Tibial nerve (tissue), 4 donors: ENCODE results near the gene SMIM44.

Experiments
- EP300 ChIP-seq, 2 donors: sonication (generic); formaldehyde crosslinking; IDR thresholded peaks; one replicate each; pipeline ENCODE4 v1.6.1; 2017; ENCODE audit warnings: antibody characterized with exemption in 2 of 2, mild to moderate bottlenecking in 1 of 2
- POLR2A ChIP-seq, 2 donors: fragments of 450-650 bp; IDR thresholded peaks; one replicate each; pipeline ENCODE4 v1.6.1; 2017; ENCODE audit warnings: antibody characterized with exemption in 2 of 2, mild to moderate bottlenecking in 2 of 2, moderate library complexity in 2 of 2
- TF ChIP-seq, protein P1 (sequence below), 5 experiments: fragments of 200-600 bp in 3 of 5; fragments of 450-650 bp in 2 of 5; sonication (generic) in 3 of 5; IDR thresholded peaks; one replicate each; pipeline ENCODE4 v1.5.1; 2016 to 2019; ENCODE audit warnings: antibody characterized with exemption in 5 of 5, mild to moderate bottlenecking in 3 of 5, moderate library complexity in 2 of 5

DNA sequence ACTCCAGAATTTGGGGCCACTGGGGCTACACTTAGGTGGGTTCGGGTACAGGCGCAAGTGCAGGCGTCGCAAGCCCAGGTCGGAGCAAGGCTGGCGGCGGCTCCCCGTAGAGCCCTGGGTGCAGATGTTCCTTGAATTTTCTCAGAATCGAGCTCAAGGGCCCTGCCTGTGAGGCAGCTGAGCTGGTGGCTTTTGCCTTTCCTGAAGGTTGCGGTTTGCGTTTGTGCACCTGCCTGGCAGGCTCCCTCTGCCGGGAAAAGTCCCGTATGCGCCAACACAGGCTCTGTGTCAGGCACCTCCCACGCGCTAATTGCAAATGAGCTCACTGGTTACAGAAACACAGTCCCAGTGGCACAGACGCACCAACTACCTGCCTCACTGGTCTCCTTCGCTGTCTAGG is 11.3 kb upstream of the SMIM44 start:
- TF ChIP-seq, protein P1, sequence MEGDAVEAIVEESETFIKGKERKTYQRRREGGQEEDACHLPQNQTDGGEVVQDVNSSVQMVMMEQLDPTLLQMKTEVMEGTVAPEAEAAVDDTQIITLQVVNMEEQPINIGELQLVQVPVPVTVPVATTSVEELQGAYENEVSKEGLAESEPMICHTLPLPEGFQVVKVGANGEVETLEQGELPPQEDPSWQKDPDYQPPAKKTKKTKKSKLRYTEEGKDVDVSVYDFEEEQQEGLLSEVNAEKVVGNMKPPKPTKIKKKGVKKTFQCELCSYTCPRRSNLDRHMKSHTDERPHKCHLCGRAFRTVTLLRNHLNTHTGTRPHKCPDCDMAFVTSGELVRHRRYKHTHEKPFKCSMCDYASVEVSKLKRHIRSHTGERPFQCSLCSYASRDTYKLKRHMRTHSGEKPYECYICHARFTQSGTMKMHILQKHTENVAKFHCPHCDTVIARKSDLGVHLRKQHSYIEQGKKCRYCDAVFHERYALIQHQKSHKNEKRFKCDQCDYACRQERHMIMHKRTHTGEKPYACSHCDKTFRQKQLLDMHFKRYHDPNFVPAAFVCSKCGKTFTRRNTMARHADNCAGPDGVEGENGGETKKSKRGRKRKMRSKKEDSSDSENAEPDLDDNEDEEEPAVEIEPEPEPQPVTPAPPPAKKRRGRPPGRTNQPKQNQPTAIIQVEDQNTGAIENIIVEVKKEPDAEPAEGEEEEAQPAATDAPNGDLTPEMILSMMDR (IDR thresholded peaks at IDR 0.05) = no peak
- TF ChIP-seq POLR2A (IDR thresholded peaks at IDR 0.05) = no peak
- TF ChIP-seq EP300 (IDR thresholded peaks at IDR 0.05) = no peak
